GM19438 (cell line): ENCODE results near the gene WARS2.

Experiments used
- ATAC-seq: cut with Tn5 transposase; IDR thresholded peaks from one replicate; pipeline ENCODE4 v1.9.1; 2021; ENCODE audit warnings: low read depth; ENCODE audit not compliant: unreplicated experiment

WARS2 gene

DNA sequence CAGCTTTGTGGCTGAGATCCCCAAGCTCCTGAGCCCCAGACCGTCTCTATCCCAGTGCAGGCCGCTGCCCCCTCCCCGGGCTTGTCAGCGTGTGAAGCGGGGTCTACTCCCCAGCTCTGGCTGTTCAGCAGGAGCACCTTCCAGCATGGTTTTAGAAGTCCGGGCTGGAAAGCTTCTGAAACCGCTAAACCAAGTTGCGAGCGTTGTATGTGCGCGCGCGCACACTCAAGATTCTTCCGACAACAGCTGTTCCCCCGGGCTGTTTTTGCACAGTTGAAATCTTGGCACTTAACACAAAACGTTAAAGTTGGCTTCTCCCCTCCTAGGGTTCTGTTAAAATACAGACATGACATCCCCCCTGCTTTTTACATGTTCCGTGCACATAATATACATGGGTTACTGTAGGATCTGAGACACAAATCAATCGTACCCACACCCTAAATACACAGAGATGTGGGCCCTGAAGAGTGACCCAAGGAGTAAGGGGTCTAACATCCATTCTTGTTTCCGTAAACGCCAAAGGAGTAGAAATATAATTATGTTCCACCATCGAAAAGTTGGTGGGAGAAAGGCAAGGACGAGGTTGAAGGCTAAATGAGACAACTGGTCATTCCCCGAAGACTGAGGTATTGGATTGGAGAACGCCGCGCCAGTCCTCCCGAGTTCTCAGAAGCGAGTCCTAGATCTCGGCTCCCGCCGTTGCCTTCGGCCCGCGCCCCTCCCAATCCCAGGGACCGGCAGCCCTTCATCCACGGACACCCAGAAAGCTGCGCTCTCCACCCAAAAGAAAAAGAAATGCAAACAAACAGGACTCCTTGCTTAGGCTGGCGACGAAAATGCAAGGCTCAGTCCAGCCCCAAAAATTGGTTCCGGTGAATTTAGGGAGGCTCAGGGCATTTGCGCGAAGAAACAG lies 153.6 kb downstream of the WARS2 start:
- no peak for ATAC-seq

- no peak for ATAC-seq
Observed at GRCh38 chr1:118985640-118986554, 154.6 kb downstream of the WARS2 start.

GRCh38 chr1:118984722-118985639 lies 155.5 kb downstream of the WARS2 start:
- no peak for ATAC-seq

- no peak for ATAC-seq
Observed at GRCh38 chr1:118984086-118984721, 156.2 kb downstream of the WARS2 start.

DNA sequence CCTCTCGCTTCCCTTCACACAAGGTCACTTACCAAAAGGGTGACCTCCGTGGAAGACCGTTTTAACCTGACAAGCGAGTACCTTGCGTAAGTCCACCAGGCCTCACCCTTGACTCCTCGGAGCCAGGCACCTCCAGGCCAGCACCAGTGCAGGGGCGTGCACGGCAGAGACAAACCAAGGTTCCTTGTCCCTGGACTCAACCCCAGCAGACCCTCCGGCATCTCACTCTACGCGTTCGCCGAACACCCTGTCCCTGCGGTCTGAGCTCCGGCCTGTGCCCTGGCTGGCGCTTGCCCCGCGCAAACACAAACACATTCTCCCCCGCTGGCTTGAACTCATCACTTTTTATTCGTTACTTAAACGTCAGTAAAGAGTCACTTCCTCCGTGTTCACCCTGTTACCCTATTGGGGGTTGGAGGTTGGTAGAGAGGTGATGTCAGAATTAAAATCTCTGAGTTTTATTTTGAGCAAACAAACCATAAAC lies 156.9 kb downstream of the WARS2 start:
- ATAC-seq: no peak

DNA sequence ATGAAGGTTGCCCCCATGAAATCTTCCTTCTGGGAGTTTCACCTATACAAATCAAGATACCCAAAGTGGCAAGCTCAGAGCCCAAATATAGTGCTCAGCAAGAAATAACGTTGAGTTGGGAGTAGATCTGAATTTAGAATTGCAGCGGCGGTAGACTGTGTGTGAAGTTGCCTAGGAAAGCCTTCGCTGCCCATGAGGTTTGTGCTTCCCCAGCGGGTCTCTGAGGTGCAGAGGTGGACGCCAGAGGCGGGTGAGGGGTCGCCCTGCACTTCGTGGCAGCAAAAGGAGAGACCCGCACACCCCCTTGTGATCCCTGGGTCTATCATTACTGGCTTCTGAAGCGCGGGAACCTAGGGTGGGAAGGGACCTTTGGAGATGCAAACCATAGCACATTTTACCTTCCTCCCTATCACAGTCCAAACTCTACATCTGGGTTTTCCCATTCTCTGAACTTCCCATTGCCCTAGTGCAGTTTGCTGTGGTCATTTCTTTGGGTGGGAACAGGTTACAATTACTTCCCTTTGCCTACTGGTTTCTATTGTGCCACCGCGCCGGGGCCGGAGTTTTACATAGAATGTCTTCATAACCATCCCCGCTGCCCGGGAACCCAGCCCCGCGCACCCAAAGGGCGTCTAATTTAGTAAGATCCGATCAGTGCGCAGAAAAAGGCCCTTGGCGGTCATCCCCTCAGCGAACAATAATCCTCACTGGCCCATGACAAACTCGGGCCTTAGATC lies 157.5 kb downstream of the WARS2 start:
- no peak for ATAC-seq

DNA sequence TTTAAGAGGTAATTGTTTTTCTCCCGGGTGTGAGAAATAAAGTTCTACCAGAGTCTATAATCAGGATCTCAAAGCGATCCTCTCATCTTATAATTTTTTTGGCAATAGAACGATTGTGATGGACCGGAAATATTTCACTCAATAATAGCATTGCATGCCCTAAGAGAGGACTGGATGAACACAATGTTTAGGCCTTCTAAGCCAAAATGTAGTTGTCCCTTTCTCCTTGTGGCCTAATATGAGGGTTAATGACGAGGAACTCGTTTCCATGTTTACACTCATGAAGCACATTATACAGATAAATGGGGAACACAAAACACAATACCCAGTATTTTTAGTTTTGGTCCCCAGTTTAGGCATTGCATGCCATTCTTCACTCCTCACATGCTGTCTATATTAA lies 158.2 kb downstream of the WARS2 start:
- no peak for ATAC-seq

GRCh38 chr1:118981436-118981835 lies 159.0 kb downstream of the WARS2 start:
- no peak for ATAC-seq
